ENCODE measurements around the gene MCCC2. TPM values are rescaled to one million over a fixed set of nuclear protein-coding genes. Genes with fewer than 3 reads are reported as not detected.

MCCC2 gene
- total RNA-seq, 1 experiment from 2014 or later, result 113 TPM

GRCh38 chr5:71591100-71591499 is 4.0 kb downstream of the MCCC2 start:
- no peak for DNase-seq
- H3K27ac Mint-ChIP-seq (ENCODE audit: unreplicated experiment), result no peak overlapping the region
- Histone ChIP-seq H3K9me3 (no peaks in the 10 kb centered on the region), H3K36me3 (ENCODE audit: control insufficient read depth, insufficient read depth, low read length) (no peaks in the 10 kb centered on the region), H3K27me3 (replicated peaks; ENCODE audit: control insufficient read depth, insufficient read depth, low read length) (no peaks in the 10 kb centered on the region), H3K4me1 (peaks cover 8% of the 10 kb centered on the region), H3K4me3 (ENCODE audit: low read depth, low read length) (no peak overlapping the region)
- no peaks in the 10 kb centered on the region for H3K27me3 Mint-ChIP-seq (ENCODE audit: insufficient read depth, unreplicated experiment)
- H3K36me3 Mint-ChIP-seq (ENCODE audit: insufficient read depth, unreplicated experiment), result peaks cover 40% of the 10 kb centered on the region
- intact Hi-C loops (cut with micrococcal nuclease; ENCODE audit: unreplicated experiment), result no loop called here
- peaks cover 14% of the 10 kb centered on the region for H3K4me1 Mint-ChIP-seq (ENCODE audit: low read depth, unreplicated experiment)
- POLR2A ChIA-PET, result no interaction called here
- no peak overlapping the region for H3K4me3 Mint-ChIP-seq (ENCODE audit: unreplicated experiment)
- BruUV-seq (replicated peaks), result no TSS peak
- H3K9me3 Mint-ChIP-seq (ENCODE audit: unreplicated experiment), result no peaks in the 10 kb centered on the region
- TF ChIP-seq CTCF (IDR thresholded peaks at IDR 0.05; ENCODE audit: insufficient read depth in 1 of 2, low read depth in 1 of 2, low read length in 1 of 2, severe bottlenecking in 1 of 2, unreplicated experiment in 1 of 2), result no peak
- CTCF ChIA-PET, result no interaction called here

- DNase-seq, result no peak
- H3K4me1 Mint-ChIP-seq (ENCODE audit: low read depth, unreplicated experiment), result no peaks in the 10 kb centered on the region
- no peak overlapping the region for H3K27ac Mint-ChIP-seq (ENCODE audit: unreplicated experiment)
- H3K4me1 ChIP-seq, result no peaks in the 10 kb centered on the region; the same call in 1 of the 2 replicates
- BruUV-seq (replicated peaks), result no TSS peak
- intact Hi-C loops (cut with micrococcal nuclease; ENCODE audit: unreplicated experiment), result no loop called here
- no peaks in the 10 kb centered on the region for H3K27me3 Mint-ChIP-seq (ENCODE audit: insufficient read depth, unreplicated experiment)
- CTCF ChIA-PET, result no interaction called here
- H3K27me3 ChIP-seq (replicated peaks; ENCODE audit: control insufficient read depth, insufficient read depth, low read length), result no peaks in the 10 kb centered on the region
- H3K9me3 ChIP-seq, result no peaks in the 10 kb centered on the region
- no peak overlapping the region for H3K4me3 Mint-ChIP-seq (ENCODE audit: unreplicated experiment)
- no peak overlapping the region for H3K4me3 ChIP-seq (ENCODE audit: low read depth, low read length)
- no peaks in the 10 kb centered on the region for H3K9me3 Mint-ChIP-seq (ENCODE audit: unreplicated experiment)
- no peaks in the 10 kb centered on the region for H3K36me3 ChIP-seq (ENCODE audit: control insufficient read depth, insufficient read depth, low read length)
- H3K36me3 Mint-ChIP-seq (ENCODE audit: insufficient read depth, unreplicated experiment), result peaks cover 68% of the 10 kb centered on the region
- no peak for TF ChIP-seq CTCF (IDR thresholded peaks at IDR 0.05; ENCODE audit: insufficient read depth in 1 of 2, low read depth in 1 of 2, low read length in 1 of 2, severe bottlenecking in 1 of 2, unreplicated experiment in 1 of 2)
- POLR2A ChIA-PET, result no interaction called here
Measured at GRCh38 chr5:71596169-71596568, 9.0 kb downstream of the MCCC2 start.

- Histone ChIP-seq H3K36me3 (ENCODE audit: control insufficient read depth, insufficient read depth, low read length) (peaks cover 2% of the 10 kb centered on the region; the same call in 1 of the 2 replicates), H3K4me1 (no peaks in the 10 kb centered on the region; the same call in 1 of the 2 replicates), H3K4me3 (ENCODE audit: low read depth, low read length) (no peak overlapping the region), H3K27me3 (replicated peaks; ENCODE audit: control insufficient read depth, insufficient read depth, low read length) (no peaks in the 10 kb centered on the region), H3K9me3 (no peaks in the 10 kb centered on the region)
- Mint-ChIP-seq H3K27me3 (ENCODE audit: insufficient read depth, unreplicated experiment) (no peaks in the 10 kb centered on the region), H3K27ac (ENCODE audit: unreplicated experiment) (no peak overlapping the region), H3K4me1 (ENCODE audit: low read depth, unreplicated experiment) (no peaks in the 10 kb centered on the region), H3K36me3 (ENCODE audit: insufficient read depth, unreplicated experiment) (peaks cover 75% of the 10 kb centered on the region), H3K4me3 (ENCODE audit: unreplicated experiment) (no peak overlapping the region), H3K9me3 (ENCODE audit: unreplicated experiment) (no peaks in the 10 kb centered on the region)
- TF ChIP-seq CTCF (IDR thresholded peaks at IDR 0.05; ENCODE audit: insufficient read depth in 1 of 2, low read depth in 1 of 2, low read length in 1 of 2, severe bottlenecking in 1 of 2, unreplicated experiment in 1 of 2), result no peak
- BruUV-seq (replicated peaks), result no TSS peak
- DNase-seq, result no peak
- POLR2A ChIA-PET, result interaction anchor here (1.0 kb wide), 1 partner anchor 9 kb away, joined by 3 read pairs; the partner anchor contains the start of gene MCCC2
- CTCF ChIA-PET, result no interaction called here
- intact Hi-C loops (cut with micrococcal nuclease; ENCODE audit: unreplicated experiment), result no loop called here
Measured at GRCh38 chr5:71597001-71597400, 9.9 kb downstream of the MCCC2 start.
